ENCODE data around the gene MRPL44.

The MRPL44 gene

DNA sequence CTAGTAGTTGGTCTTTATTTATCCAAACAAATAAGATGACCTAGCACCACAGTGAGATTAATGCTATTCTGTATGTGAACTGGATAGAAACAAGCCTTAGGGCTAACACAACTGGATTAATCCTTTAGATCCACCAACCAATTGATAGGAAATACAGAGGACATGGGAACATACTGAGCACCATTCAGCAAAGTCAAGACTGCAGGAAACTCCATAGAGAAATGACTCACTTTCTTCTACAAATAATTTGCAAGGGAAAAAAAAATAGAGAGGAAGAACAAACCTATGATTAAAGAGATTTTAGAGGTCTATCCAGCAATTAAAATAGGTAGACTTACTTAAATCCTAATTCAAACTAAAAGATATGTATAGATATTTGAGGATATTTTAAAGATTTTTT lies 36.1 kb upstream of the MRPL44 start:
- no peak overlapping the region for H2BK15ac ChIP-seq (ENCODE audit: low read length)
- peaks cover 2 to 22% of the 10 kb centered on the region in 2 donors for H3K9me3 ChIP-seq (replicated peaks in 1 of 2; ENCODE audit: control insufficient read depth in 2 of 2, insufficient read depth in 1 of 2, low read depth in 1 of 2, low read length in 2 of 2)
- no peaks in the 10 kb centered on the region for H3K27me3 ChIP-seq (ENCODE audit: control insufficient read depth in 3 of 3, insufficient read depth in 3 of 3, low read depth in 1 of 3, low read length in 3 of 3)
- no peak overlapping the region for H3K18ac ChIP-seq (ENCODE audit: low read length)
- H3K4me2 ChIP-seq (ENCODE audit: insufficient read depth, low read length, poor library complexity, severe bottlenecking), result no peak overlapping the region
- H4K8ac ChIP-seq (ENCODE audit: low read depth, low read length), result no peak overlapping the region
- H3K23ac ChIP-seq (ENCODE audit: low read depth, low read length, poor library complexity), result no peak overlapping the region
- no peak overlapping the region for H4K91ac ChIP-seq (ENCODE audit: low read depth, low read length, poor library complexity)
- DNase-seq (ENCODE audit: low spot score), result no peak
- no peak overlapping the region for H3K14ac ChIP-seq (ENCODE audit: low read length)
- H2BK120ac ChIP-seq (ENCODE audit: low read depth, low read length), result no peak overlapping the region
- H3K36me3 ChIP-seq (replicated peaks in 1 of 2; ENCODE audit: control insufficient read depth in 2 of 2, insufficient read depth in 2 of 2, low read length in 2 of 2), result peaks cover 0 to 34% of the 10 kb centered on the region in 2 donors
- H2AK5ac ChIP-seq (ENCODE audit: low read depth, low read length), result no peak overlapping the region
- no peak overlapping the region for H2BK5ac ChIP-seq (ENCODE audit: low read length)
- no peaks in the 10 kb centered on the region for H3K79me1 ChIP-seq (ENCODE audit: low read depth, low read length)
- no peak overlapping the region for H3K4ac ChIP-seq (ENCODE audit: low read length)
- no peak overlapping the region for H2BK12ac ChIP-seq (ENCODE audit: low read length)
- no peak overlapping the region for H2AFZ ChIP-seq (ENCODE audit: low read length)
- H3K4me1 ChIP-seq (ENCODE audit: control insufficient read depth in 2 of 2, insufficient read depth in 1 of 2, low read depth in 1 of 2, low read length in 2 of 2), result no peaks in the 10 kb centered on the region
- H3K4me3 ChIP-seq (ENCODE audit: low read length in 2 of 2), result no peak overlapping the region
- no peak overlapping the region for H3K9ac ChIP-seq (ENCODE audit: low read depth, low read length, poor library complexity)
- no peak overlapping the region for H3K27ac ChIP-seq (replicated peaks; ENCODE audit: low read length)

DNA sequence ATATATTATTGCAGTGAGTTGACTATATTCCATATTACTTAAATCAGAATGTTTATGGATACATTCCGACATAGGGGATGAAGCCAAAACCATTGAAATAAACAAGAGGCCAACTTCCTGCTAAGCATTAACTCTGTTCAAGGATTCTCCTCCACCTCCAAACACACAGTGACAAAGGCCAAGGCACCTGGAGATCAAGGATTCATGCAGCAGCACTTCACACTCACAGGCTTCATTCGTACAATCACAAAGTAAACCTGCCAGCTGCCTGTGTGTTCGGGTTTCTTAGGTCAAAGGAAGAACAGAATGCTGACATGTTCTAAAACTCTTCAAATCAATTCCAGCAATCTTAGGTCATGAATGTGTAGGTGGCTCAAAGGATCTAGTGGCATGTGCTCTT lies 35.0 kb upstream of the MRPL44 start:
- WGBS, 2 donors (ENCODE audit: extremely low coverage in 2 of 2, insufficient read length in 2 of 2, insufficient replicate concordance in 1 of 2), result no CpG with 5 or more reads among the region's 3 CpGs

DNA sequence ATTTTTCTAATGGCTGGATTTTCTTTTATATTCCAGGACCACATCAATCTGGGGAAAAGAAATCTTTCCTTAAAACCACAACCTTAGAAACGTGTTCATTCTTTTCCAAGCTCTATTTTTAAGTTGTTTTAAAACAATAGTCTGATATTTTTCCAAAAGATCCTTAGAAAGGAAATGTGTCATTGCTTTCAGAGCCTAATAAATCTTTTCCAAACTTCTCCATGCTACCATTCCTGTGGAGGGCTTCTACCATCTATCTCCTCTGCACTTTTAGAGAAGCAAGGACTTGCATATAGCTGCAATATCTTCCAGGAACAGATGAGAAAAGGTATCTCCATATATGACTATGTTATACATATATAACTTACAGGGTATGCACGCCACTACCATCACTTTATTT lies 33.3 kb upstream of the MRPL44 start:
- no peak overlapping the region for H4K91ac ChIP-seq (ENCODE audit: low read depth, low read length, poor library complexity)
- H3K27me3 ChIP-seq (ENCODE audit: control insufficient read depth in 3 of 3, insufficient read depth in 3 of 3, low read depth in 1 of 3, low read length in 3 of 3), result no peaks in the 10 kb centered on the region
- DNase-seq (ENCODE audit: low spot score), result no peak
- no peak overlapping the region for H2BK120ac ChIP-seq (ENCODE audit: low read depth, low read length)
- H2AK5ac ChIP-seq (ENCODE audit: low read depth, low read length), result no peak overlapping the region
- H3K14ac ChIP-seq (ENCODE audit: low read length), result no peak overlapping the region
- H3K4ac ChIP-seq (ENCODE audit: low read length), result no peak overlapping the region
- no peak overlapping the region for H2AFZ ChIP-seq (ENCODE audit: low read length)
- peaks cover 0 to 21% of the 10 kb centered on the region in 2 donors for H3K36me3 ChIP-seq (replicated peaks in 1 of 2; ENCODE audit: control insufficient read depth in 2 of 2, insufficient read depth in 2 of 2, low read length in 2 of 2)
- no peak overlapping the region for H3K9ac ChIP-seq (ENCODE audit: low read depth, low read length, poor library complexity)
- H3K23ac ChIP-seq (ENCODE audit: low read depth, low read length, poor library complexity), result no peak overlapping the region
- no peak overlapping the region for H4K8ac ChIP-seq (ENCODE audit: low read depth, low read length)
- no peak overlapping the region for H2BK12ac ChIP-seq (ENCODE audit: low read length)
- H3K4me3 ChIP-seq (ENCODE audit: low read length in 2 of 2), result no peak overlapping the region
- no peak overlapping the region for H3K27ac ChIP-seq (replicated peaks; ENCODE audit: low read length)
- H3K4me2 ChIP-seq (ENCODE audit: insufficient read depth, low read length, poor library complexity, severe bottlenecking), result no peak overlapping the region
- no CpG with 5 or more reads among the region's 2 CpGs for WGBS, 2 donors (ENCODE audit: extremely low coverage in 2 of 2, insufficient read length in 2 of 2, insufficient replicate concordance in 1 of 2)
- H3K4me1 ChIP-seq (ENCODE audit: control insufficient read depth in 2 of 2, insufficient read depth in 1 of 2, low read depth in 1 of 2, low read length in 2 of 2), result no peaks in the 10 kb centered on the region
- no peak overlapping the region for H2BK5ac ChIP-seq (ENCODE audit: low read length)
- H2BK15ac ChIP-seq (ENCODE audit: low read length), result no peak overlapping the region
- no peaks in the 10 kb centered on the region for H3K79me1 ChIP-seq (ENCODE audit: low read depth, low read length)
- no peak overlapping the region for H3K18ac ChIP-seq (ENCODE audit: low read length)
- peaks cover 0 to 29% of the 10 kb centered on the region in 2 donors for H3K9me3 ChIP-seq (replicated peaks in 1 of 2; ENCODE audit: control insufficient read depth in 2 of 2, insufficient read depth in 1 of 2, low read depth in 1 of 2, low read length in 2 of 2)

More for the DNA sequence above, 35.0 kb upstream of the MRPL44 start:
- no peak overlapping the region for H3K18ac ChIP-seq (ENCODE audit: low read length)
- peaks cover 0 to 25% of the 10 kb centered on the region in 2 donors for H3K36me3 ChIP-seq (replicated peaks in 1 of 2; ENCODE audit: control insufficient read depth in 2 of 2, insufficient read depth in 2 of 2, low read length in 2 of 2)
- no peak overlapping the region for H3K4me2 ChIP-seq (ENCODE audit: insufficient read depth, low read length, poor library complexity, severe bottlenecking)
- no peak overlapping the region for H2AFZ ChIP-seq (ENCODE audit: low read length)
- no peaks in the 10 kb centered on the region for H3K4me1 ChIP-seq (ENCODE audit: control insufficient read depth in 2 of 2, insufficient read depth in 1 of 2, low read depth in 1 of 2, low read length in 2 of 2)
- no peak overlapping the region for H3K14ac ChIP-seq (ENCODE audit: low read length)
- H3K79me1 ChIP-seq (ENCODE audit: low read depth, low read length), result no peaks in the 10 kb centered on the region
- H2BK12ac ChIP-seq (ENCODE audit: low read length), result no peak overlapping the region
- no peaks in the 10 kb centered on the region for H3K27me3 ChIP-seq (ENCODE audit: control insufficient read depth in 3 of 3, insufficient read depth in 3 of 3, low read depth in 1 of 3, low read length in 3 of 3)
- no peak overlapping the region for H3K4me3 ChIP-seq (ENCODE audit: low read length in 2 of 2)
- H2BK5ac ChIP-seq (ENCODE audit: low read length), result no peak overlapping the region
- no peak overlapping the region for H2BK120ac ChIP-seq (ENCODE audit: low read depth, low read length)
- H2BK15ac ChIP-seq (ENCODE audit: low read length), result no peak overlapping the region
- H3K27ac ChIP-seq (replicated peaks; ENCODE audit: low read length), result no peak overlapping the region
- H4K91ac ChIP-seq (ENCODE audit: low read depth, low read length, poor library complexity), result no peak overlapping the region
- DNase-seq (ENCODE audit: low spot score), result no peak
- peaks cover 2 to 28% of the 10 kb centered on the region in 2 donors for H3K9me3 ChIP-seq (replicated peaks in 1 of 2; ENCODE audit: control insufficient read depth in 2 of 2, insufficient read depth in 1 of 2, low read depth in 1 of 2, low read length in 2 of 2)
- H3K9ac ChIP-seq (ENCODE audit: low read depth, low read length, poor library complexity), result no peak overlapping the region
- H3K23ac ChIP-seq (ENCODE audit: low read depth, low read length, poor library complexity), result no peak overlapping the region
- H2AK5ac ChIP-seq (ENCODE audit: low read depth, low read length), result no peak overlapping the region
- no peak overlapping the region for H4K8ac ChIP-seq (ENCODE audit: low read depth, low read length)
- H3K4ac ChIP-seq (ENCODE audit: low read length), result no peak overlapping the region

DNA sequence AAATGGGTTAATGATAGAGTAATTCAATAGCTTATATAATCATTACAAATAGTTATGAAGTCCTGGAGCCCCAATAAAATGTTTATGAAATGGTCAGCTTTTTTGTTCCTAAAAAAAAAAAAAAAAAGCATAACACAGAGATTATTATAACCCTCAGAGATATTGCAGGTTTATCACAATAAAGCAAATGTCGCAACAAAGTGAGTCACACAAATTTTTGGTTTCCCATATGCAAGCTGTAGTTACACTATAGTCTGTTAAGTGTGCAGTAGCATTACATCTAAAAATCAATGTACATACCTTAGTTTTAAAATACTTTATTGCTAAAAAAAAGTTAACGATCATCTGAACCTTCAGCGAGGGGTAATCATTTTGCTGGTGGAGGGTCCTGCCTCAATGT lies 32.2 kb upstream of the MRPL44 start:
- Histone ChIP-seq H2BK5ac (ENCODE audit: low read length) (no peak overlapping the region), H2BK12ac (ENCODE audit: low read length) (no peak overlapping the region), H3K36me3 (replicated peaks in 1 of 2; ENCODE audit: control insufficient read depth in 2 of 2, insufficient read depth in 2 of 2, low read length in 2 of 2) (peaks cover 0 to 20% of the 10 kb centered on the region in 2 donors), H2AK5ac (ENCODE audit: low read depth, low read length) (no peak overlapping the region), H3K4me3 (ENCODE audit: low read length in 2 of 2) (no peak overlapping the region), H2AFZ (ENCODE audit: low read length) (no peak overlapping the region), H3K23ac (ENCODE audit: low read depth, low read length, poor library complexity) (no peak overlapping the region), H3K14ac (ENCODE audit: low read length) (no peak overlapping the region), H3K79me1 (ENCODE audit: low read depth, low read length) (no peaks in the 10 kb centered on the region), H3K27ac (replicated peaks; ENCODE audit: low read length) (no peak overlapping the region), H3K27me3 (ENCODE audit: control insufficient read depth in 3 of 3, insufficient read depth in 3 of 3, low read depth in 1 of 3, low read length in 3 of 3) (no peaks in the 10 kb centered on the region), H3K4me2 (ENCODE audit: insufficient read depth, low read length, poor library complexity, severe bottlenecking) (no peak overlapping the region), H3K18ac (ENCODE audit: low read length) (no peak overlapping the region), H3K9ac (ENCODE audit: low read depth, low read length, poor library complexity) (no peak overlapping the region), H3K9me3 (replicated peaks in 1 of 2; ENCODE audit: control insufficient read depth in 2 of 2, insufficient read depth in 1 of 2, low read depth in 1 of 2, low read length in 2 of 2) (peaks cover 0 to 21% of the 10 kb centered on the region in 2 donors), H3K4me1 (ENCODE audit: control insufficient read depth in 2 of 2, insufficient read depth in 1 of 2, low read depth in 1 of 2, low read length in 2 of 2) (no peaks in the 10 kb centered on the region), H2BK15ac (ENCODE audit: low read length) (no peak overlapping the region), H3K4ac (ENCODE audit: low read length) (no peak overlapping the region), H2BK120ac (ENCODE audit: low read depth, low read length) (no peak overlapping the region), H4K8ac (ENCODE audit: low read depth, low read length) (no peak overlapping the region), H4K91ac (ENCODE audit: low read depth, low read length, poor library complexity) (no peak overlapping the region)
- no CpG with 5 or more reads among the region's 3 CpGs for WGBS, 2 donors (ENCODE audit: extremely low coverage in 2 of 2, insufficient read length in 2 of 2, insufficient replicate concordance in 1 of 2)
- no peak for DNase-seq (ENCODE audit: low spot score)

Measured in neuronal stem cell (in vitro differentiated cells).